Inferior parietal cortex (tissue), 1 donor: ENCODE results near the gene YIF1A.
"Not testable (repeated sequence)": the region's sequence is repeated elsewhere in the genome, so short reads cannot be mapped to it uniquely, and the experiment has no call there.

Source experiments
- DNase-seq: peaks from one replicate; pipeline ENCODE4 v3.0.0-alpha.2; 2016; ENCODE audit errors: extremely low spot score

The YIF1A gene

GRCh38 chr11:66326261-66327111 is 37.5 kb upstream of the YIF1A start:
- DNase-seq = no peak

DNA sequence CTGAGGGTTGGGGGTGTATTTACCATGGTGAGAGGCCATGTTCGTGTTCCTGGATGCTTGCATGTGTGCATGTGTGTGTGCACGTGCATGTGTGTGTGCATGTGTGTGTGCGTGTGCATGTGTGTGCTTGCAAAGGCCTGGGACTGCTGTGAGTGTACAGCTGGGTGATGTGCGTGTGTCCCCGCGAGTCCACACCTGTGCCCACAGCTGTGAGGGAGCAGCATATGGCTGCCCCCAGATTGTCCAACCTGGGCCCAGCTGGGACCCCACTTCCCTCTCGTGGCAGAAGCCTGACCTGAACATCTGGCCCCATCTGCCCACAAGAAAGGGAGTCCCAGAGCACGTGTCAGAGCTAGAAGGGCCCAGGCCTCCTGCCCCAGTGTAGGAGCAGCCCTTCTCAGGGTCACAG is 36.3 kb upstream of the YIF1A start:
- DNase-seq = no peak

DNA sequence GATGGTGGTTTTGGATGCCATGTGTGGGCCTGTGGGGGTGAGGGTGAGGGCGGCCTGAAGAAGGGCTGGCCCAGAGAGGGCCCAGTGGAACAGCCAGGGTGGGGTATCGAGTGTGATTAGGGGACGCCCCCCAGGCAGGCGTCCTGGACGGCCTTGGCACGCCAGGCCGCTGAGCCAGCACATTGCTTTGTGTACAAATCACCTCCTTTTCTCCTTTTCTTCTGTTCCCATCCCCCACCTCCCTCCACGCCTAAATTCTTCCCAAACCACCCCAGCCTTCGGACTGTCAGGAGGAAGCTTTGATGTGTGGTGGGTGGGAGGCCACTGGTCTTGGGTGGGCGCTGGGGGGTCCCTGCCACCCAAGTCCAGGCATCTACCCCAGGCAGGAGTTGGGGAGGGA is 35.7 kb upstream of the YIF1A start:
- no peak for DNase-seq

DNA sequence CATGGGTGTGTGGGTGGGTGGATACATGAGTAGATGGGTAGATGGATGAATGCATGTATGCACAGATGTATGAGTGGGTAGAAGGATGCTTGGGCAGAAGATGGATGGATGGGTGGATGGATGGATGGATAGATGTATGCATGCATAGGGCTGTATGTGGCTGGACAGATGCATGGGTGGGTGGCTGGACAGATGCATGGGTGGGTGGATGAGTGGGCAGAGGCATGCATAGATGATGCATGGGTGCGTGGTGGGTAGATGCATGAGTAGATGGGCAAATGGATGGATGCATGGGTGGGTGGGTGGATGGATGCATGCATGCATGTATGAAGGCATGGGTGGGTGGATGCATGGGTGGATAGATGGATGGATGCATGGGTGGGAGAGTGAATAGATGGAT is 34.7 kb upstream of the YIF1A start:
- no peak for DNase-seq

- no peak for DNase-seq
These were observed 33.9 kb upstream of the YIF1A start for GRCh38 chr11:66322732-66323427.

DNA sequence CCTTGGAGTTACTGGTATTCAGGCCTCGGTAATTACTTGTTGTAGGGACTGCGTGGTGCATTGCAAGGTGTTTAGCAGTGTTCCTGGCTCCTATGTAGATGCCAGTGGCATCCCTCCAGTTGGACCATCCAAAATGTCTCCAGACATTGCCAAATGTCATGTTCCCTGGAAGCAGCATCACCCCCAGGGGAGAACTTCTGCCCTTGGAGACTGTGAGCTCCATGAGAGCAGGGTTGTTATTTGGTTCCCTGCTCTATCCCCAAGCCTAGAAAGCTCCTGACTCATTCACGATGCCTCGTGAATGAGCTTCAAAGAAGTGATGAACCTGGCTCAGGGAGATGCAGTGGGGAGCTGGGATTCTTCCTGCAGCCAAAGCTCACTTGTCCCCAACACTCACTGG is 32.7 kb upstream of the YIF1A start:
- DNase-seq = no peak

DNA sequence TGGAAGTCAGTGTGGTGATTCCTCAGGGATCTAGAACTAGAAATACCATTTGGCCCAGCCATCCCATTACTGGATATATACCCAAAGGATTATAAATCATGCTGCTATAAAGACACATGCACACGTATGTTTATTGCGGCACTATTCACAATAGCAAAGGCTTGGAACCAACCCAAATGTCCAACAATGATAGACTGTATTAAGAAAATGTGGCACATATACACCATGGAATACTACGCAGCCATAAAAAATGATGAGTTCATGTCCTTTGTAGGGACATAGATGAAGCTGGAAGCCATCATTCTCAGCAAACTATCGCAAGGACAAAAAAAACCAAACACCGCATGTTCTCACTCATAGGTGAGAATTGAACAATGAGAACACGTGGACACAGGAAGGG is 31.8 kb upstream of the YIF1A start:
- DNase-seq = not testable (repeated sequence)

- not testable (repeated sequence) for DNase-seq
These were observed 31.3 kb upstream of the YIF1A start for GRCh38 chr11:66320289-66320688.

- DNase-seq = no peak
These were observed 29.6 kb upstream of the YIF1A start for GRCh38 chr11:66318600-66318970.

DNA sequence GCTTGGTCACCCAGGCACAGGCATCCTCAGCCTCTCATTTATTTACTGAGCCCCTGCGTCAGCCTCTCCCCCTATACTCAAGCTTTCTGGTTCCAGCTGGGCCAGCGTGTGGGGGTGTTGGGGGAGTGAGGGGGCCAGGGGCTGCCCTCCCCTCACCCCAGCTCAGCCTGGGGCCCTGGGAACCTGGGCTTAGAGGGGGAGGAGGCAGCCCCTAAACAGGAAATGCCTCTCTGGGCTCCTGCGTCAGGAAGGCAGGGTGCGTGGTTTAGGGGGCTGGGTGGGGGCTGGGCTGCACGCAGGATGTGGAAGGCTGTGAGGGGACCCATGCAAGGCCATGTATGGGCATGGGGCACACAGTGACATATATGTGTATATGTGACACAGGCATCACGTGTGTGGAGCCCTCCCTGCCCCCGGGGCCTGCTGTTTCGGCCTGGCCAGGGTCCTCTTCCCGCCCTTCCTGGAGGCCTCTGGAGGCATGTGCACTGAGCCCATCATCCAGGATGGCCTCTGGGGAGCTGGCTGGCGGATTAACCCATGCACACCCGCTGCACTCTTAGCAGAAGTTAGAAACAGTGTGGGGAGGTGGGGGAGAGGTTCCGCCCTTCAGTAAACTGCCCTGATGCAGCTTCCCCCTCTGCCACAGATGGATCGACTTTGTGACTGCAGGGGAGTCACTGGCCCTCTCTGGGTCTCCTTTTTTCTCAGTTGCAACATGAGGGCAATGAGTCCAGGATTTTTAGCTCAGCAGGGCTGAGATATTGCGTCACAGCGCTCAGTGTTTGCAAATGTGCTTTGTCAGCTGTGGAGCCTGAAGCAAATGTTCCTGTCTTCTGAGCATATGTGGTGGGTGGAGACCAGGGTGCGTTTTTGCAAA is 29.0 kb upstream of the YIF1A start:
- DNase-seq = no peak

DNA sequence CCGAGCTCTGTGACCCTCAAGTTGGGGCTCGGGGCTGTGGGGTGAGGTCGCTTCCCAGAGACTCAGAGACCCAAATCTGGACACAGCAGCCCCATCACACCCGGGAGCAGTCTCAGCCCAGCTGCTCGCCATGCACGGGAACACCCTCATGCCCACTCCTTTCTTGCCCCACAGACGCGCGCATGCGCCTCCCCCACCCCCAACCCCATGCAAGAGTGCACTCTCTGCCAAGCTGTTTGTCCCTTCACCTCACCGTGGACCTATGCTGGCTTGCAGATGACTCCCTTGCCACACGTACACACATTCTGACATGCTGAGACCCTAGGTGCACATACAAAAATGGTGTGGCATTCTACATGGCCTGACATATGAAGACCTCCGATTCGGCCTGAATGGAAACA is 28.4 kb upstream of the YIF1A start:
- no peak for DNase-seq

DNA sequence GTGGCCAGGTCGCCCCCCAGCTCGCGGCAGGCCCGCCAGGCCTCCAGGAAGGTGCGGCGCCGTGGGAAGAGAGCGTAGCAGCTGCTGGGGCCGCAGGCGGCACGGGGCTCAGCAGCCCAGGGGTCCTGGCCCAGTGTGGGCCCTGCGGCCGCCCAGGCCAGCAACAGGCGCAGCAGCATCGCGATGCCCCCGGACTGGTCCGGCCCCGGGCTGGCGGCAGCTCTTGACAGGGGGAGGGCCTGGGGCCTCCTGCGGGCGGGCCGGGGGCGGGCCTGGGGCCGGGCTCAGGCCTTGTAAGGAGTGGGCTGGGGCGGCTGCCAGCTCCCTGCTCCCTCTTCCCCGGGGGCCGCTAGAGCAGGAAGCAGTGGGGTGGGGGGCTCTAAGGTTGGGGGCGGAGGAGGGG is 27.9 kb upstream of the YIF1A start, which contains the start of gene CD248:
Gene CD248 (minus strand): TSS at position 196 of the 403 bp plus-strand sequence. CDS start 17 bp downstream, at position 179.
- no peak for DNase-seq

DNA sequence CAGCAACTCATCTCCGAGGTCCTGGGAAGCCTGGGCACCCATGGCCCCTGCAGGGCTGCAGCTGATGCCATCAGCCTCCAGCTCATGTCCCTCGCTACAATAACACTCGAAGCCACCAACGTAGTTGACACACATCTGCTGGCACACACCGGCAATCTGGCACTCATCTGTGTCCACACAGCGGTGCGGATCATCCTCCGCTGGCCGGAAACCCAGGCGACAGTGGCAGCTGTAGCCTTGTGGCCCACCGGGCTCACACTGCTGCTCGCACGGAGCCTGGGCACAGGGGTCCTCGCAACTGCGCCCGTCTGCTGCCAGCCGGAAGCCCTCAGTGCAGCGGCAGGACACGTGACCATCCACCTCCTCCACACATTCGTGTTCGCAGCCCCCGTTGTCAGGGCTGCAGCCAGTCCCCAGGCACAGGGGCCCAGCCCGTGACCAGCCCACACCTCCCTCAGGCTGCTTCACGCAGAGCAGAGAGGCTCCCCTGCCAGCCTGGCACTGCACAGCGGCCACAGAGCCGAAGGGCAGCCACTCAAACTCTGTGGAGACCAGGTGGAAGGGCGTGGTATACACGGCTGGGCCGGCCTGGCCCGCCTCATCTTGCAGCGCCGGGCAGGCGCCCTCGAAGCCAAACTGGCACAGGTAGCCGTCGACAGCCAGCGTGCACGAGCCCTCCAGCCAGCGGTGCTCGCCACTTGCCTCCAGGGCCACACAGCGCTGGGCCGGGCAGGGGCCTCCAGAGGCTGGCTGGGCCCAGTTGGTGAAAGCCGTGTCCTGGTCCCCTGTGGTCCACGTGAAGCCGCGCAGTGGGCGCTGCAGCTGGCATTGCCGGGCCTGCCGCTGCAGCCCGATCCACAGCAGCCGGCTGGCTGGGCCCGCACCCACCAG is 27.2 kb upstream of the YIF1A start:
- DNase-seq = no peak

DNA sequence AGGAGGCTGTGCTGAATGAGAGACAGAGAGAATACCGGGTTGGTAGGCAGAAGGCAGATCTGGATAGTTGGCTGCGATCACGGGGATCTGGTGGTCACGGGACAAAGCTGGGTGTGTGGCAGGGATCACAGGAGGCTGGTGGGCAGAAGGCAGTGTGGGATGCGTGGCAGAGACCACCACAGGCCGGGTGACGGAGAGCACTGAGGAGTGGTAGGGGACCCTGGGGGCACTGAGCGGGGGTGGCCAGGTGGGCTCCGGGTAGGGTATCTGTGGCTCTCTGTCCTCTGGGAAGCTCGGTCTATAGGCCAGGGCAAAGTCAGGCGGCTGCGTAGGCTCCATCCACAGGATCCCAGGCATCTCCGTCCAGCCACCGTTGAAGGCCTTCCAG is 26.5 kb upstream of the YIF1A start:
- DNase-seq = no peak

- DNase-seq = no peak
These were observed 25.9 kb upstream of the YIF1A start for GRCh38 chr11:66314561-66315497.

DNA sequence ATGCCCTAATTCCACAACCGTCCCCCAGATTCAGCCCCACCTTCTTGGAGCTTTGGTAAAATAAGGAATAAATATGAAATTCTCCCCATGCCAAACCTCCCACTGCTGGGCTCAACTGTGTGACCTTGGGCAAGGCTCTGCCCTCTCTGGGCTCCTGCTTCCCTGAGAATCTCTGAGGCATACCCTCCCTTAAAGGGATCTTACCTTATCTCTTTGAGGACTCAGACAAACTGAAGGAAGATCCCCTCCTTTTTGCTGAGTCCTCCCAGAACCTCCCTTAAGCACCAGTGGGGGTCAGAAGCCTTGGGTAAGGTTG is 25.2 kb upstream of the YIF1A start:
- no peak for DNase-seq

GRCh38 chr11:66313321-66314185 is 24.6 kb upstream of the YIF1A start:
- no peak for DNase-seq

DNA sequence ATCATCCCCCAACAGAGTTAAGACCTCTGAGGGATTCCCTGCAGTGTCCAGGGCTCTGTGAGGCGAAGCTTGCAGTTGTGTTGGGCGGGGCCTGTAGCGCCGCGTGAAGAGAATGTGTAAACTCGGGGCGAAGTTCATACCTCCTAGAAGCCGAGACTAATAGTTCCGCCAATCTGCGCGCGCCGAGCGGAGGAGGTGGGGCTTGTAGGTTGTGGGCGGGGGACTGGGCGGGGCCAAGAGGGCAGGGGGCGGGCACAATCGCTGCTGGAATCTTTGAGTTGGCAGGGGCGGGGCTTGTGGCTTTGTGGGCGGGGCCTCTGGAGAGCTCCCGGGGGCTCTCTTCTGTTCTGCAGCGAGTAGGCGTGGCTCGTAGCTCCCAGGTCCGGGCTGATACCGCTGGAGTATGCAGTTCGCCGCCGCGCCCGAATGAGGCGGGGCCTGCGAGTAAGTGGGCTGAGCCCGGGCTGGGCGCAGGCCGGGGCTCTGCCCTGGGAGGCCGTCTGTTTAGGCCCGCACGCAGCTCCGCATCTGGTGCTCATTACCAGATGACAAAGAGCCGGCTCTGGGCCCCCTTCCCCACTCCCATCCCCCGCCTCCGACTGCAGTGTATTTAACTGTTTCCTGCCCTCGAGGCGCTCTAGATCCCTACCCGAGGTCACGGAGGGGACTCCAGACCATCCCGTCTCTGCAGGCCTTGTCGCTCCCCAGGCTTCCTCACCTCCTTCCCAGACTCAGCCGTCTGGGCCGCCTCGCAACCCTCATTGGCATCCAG is 23.8 kb upstream of the YIF1A start:
- peak; percentile 86 for DNase-seq
